LNCAP (cell line): ENCODE results near the gene SEPTIN8.

ENCODE experiments used
- TF ChIP-seq, protein P1 (sequence below): fragments of 450-650 bp; IDR thresholded peaks from 2 replicates; pipeline ENCODE4 v1.5.1; 2017; ENCODE audit warnings: mild to moderate bottlenecking

The SEPTIN8 gene

GRCh38 chr5:132759114-132760048 is 17.7 kb downstream of the SEPTIN8 start:
- TF ChIP-seq, protein P1, sequence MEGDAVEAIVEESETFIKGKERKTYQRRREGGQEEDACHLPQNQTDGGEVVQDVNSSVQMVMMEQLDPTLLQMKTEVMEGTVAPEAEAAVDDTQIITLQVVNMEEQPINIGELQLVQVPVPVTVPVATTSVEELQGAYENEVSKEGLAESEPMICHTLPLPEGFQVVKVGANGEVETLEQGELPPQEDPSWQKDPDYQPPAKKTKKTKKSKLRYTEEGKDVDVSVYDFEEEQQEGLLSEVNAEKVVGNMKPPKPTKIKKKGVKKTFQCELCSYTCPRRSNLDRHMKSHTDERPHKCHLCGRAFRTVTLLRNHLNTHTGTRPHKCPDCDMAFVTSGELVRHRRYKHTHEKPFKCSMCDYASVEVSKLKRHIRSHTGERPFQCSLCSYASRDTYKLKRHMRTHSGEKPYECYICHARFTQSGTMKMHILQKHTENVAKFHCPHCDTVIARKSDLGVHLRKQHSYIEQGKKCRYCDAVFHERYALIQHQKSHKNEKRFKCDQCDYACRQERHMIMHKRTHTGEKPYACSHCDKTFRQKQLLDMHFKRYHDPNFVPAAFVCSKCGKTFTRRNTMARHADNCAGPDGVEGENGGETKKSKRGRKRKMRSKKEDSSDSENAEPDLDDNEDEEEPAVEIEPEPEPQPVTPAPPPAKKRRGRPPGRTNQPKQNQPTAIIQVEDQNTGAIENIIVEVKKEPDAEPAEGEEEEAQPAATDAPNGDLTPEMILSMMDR = no peak

DNA sequence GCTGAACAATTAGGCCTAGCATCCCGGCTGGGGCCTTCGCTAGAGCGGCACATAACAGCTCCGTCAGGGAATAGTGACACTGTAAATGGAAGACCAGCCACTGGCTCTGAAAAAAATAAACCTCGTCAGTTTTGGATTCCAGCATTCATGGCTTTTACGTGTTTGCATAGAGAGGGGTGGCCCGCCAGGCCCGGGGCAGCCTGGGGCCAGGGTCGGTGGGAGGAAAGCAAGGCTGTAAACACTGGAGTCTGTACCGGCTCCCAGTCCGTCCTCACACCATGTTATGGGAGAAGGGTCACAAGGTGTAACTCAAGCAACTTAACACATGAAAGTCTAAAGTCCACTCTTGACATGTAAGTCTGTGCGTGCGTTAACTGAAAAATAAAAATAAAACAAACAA is 18.6 kb downstream of the SEPTIN8 start:
- TF ChIP-seq, protein P1 = no peak

GRCh38 chr5:132756542-132756941 is 20.5 kb downstream of the SEPTIN8 start:
- TF ChIP-seq, protein P1 = no peak

GRCh38 chr5:132754947-132755346 is 22.1 kb downstream of the SEPTIN8 start:
- TF ChIP-seq, protein P1 = no peak

- TF ChIP-seq, protein P1 = no peak
Observed at GRCh38 chr5:132754111-132754510, 22.9 kb downstream of the SEPTIN8 start.

GRCh38 chr5:132753135-132753987 is 23.7 kb downstream of the SEPTIN8 start:
- TF ChIP-seq, protein P1 = no peak; the same call in 1 of the 2 replicates

GRCh38 chr5:132752581-132753125 is 24.4 kb downstream of the SEPTIN8 start:
- TF ChIP-seq, protein P1 = no peak
